Measurements from ENCODE around the gene OR10H5.

DNA sequence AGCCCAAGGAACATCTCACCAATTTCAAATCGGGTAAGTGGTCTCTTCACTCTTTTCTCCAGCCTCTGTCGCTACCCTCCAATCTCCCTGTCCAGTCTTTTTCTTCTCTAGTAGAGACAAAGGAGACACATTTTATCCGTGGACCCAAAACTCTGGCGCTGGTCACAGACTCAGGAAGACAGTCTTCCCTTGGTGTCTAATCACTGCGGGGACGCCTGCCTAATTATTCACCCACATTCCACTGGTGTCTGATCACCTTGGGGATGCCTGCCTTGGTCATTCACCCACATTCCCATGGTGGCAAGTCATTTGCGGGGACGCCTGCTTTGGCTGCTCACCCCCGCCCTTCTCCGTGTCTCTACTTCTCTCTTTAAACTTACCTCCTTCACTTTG, 41.8 kb downstream of the OR10H5 start:
- TF ChIP-seq PITX1 (CRISPR knock-in tag; IDR thresholded peaks at IDR 0.05) = no peak
- TF ChIP-seq, protein P1, sequence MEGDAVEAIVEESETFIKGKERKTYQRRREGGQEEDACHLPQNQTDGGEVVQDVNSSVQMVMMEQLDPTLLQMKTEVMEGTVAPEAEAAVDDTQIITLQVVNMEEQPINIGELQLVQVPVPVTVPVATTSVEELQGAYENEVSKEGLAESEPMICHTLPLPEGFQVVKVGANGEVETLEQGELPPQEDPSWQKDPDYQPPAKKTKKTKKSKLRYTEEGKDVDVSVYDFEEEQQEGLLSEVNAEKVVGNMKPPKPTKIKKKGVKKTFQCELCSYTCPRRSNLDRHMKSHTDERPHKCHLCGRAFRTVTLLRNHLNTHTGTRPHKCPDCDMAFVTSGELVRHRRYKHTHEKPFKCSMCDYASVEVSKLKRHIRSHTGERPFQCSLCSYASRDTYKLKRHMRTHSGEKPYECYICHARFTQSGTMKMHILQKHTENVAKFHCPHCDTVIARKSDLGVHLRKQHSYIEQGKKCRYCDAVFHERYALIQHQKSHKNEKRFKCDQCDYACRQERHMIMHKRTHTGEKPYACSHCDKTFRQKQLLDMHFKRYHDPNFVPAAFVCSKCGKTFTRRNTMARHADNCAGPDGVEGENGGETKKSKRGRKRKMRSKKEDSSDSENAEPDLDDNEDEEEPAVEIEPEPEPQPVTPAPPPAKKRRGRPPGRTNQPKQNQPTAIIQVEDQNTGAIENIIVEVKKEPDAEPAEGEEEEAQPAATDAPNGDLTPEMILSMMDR (CRISPR knock-in tag; IDR thresholded peaks at IDR 0.05) = no peak
- no peak for TF ChIP-seq JUND (CRISPR knock-in tag; IDR thresholded peaks at IDR 0.05)
- TF ChIP-seq, protein P2, sequence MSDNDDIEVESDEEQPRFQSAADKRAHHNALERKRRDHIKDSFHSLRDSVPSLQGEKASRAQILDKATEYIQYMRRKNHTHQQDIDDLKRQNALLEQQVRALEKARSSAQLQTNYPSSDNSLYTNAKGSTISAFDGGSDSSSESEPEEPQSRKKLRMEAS (IDR thresholded peaks at IDR 0.05) = no peak
- TF ChIP-seq, protein P3, sequence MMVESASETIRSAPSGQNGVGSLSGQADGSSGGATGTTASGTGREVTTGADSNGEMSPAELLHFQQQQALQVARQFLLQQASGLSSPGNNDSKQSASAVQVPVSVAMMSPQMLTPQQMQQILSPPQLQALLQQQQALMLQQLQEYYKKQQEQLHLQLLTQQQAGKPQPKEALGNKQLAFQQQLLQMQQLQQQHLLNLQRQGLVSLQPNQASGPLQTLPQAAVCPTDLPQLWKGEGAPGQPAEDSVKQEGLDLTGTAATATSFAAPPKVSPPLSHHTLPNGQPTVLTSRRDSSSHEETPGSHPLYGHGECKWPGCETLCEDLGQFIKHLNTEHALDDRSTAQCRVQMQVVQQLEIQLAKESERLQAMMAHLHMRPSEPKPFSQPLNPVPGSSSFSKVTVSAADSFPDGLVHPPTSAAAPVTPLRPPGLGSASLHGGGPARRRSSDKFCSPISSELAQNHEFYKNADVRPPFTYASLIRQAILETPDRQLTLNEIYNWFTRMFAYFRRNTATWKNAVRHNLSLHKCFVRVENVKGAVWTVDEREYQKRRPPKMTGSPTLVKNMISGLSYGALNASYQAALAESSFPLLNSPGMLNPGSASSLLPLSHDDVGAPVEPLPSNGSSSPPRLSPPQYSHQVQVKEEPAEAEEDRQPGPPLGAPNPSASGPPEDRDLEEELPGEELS (CRISPR knock-in tag; IDR thresholded peaks at IDR 0.05) = no peak
- TF ChIP-seq POLR2A (IDR thresholded peaks at IDR 0.05; ENCODE audit: insufficient read depth in 1 of 2, low read depth in 2 of 2, low read length in 2 of 2) = no peak
- no peak for TF ChIP-seq ZSCAN25 (CRISPR knock-in tag; IDR thresholded peaks at IDR 0.05)
- TF ChIP-seq ZNF614 (CRISPR knock-in tag; IDR thresholded peaks at IDR 0.05; ENCODE audit: borderline replicate concordance) = no peak
- TF ChIP-seq, protein P4, sequence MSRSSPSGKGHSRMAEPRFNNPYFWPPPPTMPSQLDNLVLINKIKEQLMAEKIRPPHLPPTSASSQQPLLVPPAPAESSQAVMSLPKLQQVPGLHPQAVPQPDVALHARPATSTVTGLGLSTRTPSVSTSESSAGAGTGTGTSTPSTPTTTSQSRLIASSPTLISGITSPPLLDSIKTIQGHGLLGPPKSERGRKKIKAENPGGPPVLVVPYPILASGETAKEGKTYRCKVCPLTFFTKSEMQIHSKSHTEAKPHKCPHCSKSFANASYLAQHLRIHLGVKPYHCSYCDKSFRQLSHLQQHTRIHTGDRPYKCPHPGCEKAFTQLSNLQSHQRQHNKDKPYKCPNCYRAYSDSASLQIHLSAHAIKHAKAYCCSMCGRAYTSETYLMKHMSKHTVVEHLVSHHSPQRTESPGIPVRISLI (CRISPR knock-in tag; IDR thresholded peaks at IDR 0.05; ENCODE audit: borderline replicate concordance) = no peak
